ENCODE data around the gene ITGA11.

Gene ITGA11

GRCh38 chr15:68286256-68286655 lies 145.7 kb downstream of the ITGA11 start:
- DNase-seq: no peak

DNA sequence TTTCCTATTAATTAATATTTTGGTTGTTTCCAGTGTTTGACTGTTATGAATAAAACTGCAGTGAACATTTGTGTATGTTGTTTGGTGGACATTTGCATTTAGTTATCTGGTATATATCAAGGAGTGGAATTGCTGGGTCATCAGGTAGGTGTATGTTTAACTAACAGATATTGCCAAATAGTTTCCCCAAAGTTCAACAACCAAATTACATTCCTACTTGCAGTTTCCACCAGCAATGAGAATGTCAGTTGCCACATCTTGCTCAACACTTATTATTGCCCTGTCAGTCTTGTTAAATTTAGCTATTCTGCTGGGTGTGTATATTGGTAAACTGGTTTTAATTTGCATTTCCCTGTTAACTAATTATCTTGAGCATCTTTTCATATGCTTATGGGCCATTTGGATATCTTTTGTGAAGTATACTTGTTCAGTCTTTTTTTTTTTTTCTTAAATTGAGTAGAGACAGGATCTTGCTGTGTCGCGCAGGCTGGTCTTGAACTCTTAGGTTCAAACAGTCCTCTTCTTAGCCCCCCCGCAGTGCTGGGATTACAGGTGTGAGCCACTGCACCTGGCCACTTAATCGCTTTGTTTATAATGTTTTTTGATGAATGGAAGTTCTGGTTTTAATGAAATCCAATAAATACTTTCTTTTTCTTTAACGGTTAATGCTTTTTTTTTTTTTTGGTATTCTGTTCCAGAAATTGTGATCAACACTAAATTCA lies 146.5 kb downstream of the ITGA11 start:
- no peak for DNase-seq

DNA sequence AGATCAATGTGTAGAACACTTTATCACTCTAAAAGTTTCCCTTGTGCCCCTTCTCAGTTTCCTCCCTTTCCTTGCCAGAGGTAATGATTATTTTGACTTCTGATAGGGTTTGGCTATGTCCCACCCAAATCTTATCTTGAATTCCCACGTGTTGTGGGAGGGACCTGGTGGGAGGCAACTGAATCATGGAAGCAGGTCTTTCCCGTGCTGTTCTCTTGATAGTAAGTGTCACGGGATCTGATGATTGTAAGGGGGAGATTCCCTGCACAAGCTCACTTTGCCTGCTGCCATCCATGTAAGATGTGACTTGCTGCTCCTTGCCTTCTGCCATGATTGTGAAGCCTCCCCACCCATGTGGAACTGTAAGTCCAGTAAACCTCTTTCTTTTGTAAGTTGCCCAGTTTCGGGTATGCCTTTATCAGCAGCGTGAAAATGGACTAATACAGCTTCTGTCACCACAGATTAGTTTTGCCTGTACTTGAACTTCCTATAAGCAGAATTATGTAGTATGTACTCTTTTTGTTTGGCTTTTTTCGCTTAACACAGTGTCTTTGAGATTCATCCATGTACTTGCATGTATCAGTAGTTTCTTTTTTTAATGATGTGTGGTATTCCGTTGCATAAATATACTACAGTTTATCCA lies 147.2 kb downstream of the ITGA11 start:
- no peak for DNase-seq

DNA sequence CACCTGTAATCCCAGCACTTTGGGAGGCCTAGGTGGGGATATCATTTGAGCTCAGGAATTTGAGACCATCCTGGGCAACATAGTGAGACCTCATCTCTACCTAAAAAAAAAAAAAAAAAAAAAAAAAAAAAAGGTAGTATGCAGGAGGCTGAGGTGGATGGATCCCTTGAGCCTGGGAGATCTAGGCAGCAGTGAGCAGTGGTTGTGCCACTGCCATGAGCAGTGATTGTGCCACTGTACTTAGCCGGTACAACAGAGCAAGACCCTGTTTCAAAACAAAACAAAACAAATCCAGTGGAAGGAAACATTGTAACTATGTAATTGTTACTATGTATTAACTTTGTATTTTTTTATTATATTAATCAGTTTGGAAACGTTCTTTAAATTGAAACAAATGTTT lies 148.6 kb downstream of the ITGA11 start:
- DNase-seq: no peak

DNA sequence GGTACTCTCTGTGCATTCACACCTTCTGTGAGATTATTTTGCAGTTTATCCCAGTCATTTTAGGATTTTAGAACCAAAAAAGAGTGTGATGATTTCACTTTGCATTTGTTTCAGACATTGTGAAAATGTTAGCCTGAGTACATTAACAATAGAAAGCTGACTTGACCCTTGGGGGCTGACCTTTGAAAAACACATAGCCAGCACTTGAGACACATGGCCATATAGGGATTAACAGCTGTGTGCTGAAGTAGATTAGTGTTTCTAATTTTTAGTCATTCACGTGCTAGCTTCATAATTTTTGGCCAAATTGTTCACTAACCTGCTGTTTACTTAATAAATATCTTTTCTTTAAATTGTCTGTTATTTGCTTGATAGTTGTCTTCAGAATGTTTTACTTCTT lies 151.0 kb downstream of the ITGA11 start:
- no peak for DNase-seq

DNA sequence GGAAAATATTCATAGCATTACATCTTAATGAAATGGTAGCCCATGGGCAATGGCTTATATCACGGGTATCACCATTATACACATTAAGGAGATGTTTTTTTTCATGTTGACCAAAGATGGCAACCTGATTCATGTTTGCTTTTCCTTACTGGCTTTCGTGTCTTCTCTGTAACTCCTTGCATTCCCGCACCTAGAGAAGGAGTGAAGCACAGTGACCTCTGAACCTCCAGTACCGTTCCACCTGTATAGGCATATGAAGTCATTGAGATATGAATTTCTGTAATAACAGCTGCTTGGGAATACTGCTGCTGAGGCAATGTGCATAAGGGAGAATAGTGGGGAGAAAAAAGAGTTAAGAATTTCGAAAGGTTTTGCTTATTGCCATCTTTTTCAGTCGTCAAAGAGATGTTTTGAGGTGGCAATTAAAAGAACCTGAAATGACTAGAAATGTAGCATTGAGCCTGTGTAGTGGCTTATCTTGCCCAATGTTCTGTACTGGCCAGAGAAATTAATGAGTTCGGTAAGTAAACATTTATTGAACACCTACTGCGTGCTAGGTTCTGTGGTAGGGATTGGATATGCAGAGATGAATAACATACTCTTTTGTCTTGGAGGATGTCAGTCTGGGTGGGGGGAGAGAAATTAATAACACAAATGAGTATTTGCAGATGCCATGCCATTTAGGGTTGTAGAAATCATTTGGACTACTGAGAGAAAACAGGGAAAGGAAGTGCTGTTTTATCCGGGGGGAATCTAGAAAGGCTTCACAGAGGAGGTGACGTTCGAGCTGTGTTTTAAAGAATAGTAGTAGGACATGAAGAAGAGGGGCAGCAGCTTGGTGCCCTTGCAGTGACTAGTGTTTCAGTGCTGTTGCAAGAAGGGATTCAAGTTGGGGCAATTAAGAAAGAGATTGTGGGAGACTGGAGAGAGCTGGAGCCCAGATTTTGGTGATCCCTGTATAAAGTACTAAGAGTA lies 151.9 kb downstream of the ITGA11 start:
- no peak for DNase-seq

DNA sequence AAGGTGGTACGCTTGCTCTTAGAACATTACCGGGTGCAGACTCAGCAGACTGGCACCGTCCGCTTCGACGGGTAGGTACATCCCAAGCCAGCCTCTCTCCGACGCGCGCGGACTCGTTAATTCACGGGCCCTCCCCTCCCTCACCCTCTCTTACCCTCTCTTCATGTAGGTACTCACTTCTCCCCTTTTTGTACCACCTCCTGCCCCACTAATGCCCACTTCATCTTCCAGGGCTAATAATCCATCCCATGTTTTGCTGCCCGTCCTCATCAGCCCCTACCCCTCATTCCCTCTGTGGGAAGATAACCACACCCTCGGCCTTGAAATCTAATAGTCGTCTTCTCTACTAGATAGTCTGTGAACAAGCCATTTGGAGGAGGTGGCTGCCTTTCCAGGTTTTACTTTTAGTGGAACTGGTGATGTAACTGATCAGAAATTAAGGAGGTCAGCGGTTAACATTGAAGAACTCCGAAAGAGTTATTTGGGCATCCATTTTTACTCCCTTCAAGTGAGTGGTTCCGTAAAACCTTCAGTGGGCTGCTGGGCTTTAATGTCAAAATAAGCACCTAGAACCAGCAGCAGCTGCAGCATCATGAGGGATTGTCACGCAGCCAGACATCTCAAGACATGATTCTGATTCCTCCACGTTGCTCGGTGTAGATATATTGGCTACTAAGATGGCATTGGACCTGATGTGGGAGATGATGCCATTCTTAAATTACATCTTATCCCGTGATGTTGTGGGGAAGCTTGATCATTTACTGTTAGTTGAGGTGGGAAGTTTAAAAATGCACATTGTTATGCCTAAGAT lies 153.2 kb downstream of the ITGA11 start:
- peak in 1 of 5 experiments; percentile 49 for DNase-seq

DNA sequence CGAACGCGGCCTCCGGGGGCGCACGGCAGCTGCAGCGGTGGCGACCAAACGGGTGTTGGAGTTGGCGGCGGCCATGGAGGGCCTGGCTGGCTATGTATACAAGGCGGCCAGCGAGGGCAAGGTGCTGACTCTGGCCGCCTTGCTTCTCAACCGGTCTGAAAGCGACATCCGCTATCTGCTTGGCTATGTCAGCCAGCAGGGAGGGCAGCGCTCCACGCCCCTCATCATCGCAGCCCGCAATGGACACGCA lies 153.7 kb downstream of the ITGA11 start:
- DNase-seq: peak in 2 of 5 experiments; percentile 65 to 72

DNA sequence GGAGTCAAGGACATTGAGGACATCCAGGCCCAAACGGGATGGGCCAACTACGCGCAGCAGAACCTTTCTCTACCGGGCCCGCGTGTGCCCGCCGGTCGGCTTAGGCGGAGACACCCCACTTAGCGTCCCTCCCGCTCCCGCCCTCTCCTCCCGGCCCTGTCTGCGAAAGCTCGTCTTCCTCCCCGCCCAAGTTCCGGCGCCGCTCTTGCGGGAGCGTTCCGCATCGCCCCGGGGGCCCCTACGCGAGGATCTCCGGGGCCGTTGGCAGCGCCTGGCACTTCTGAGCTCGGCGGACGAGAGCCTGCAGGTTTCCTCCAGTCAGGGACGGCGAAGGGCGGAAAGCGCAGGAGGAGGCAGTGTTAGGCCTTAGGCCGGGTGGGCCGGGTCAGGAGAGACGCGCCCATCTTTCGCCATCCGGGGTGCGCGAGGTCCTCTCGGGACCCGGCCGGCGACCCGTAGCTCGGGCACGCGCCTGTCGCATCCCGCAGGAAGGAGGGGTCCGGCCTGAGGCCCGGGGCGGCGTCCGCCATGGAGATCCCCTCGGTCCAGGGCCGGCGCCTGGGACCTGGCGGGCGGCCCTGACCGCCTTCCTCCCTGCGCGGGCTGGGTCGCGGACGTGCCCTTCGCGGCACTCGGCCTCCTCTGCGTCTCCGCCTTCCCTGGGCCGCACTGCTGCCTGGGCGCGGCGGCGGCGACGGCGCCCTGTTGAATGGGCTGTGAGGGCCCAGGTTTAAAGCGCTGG lies 154.2 kb downstream of the ITGA11 start, which contains the start of gene FEM1B:
FEM1B (plus strand) TSS at position 143 of the 742 bp plus-strand sequence. CDS start 673 bp downstream, outside the sequence.
- DNase-seq: peak; percentile 75 to 97 (median 85)

DNA sequence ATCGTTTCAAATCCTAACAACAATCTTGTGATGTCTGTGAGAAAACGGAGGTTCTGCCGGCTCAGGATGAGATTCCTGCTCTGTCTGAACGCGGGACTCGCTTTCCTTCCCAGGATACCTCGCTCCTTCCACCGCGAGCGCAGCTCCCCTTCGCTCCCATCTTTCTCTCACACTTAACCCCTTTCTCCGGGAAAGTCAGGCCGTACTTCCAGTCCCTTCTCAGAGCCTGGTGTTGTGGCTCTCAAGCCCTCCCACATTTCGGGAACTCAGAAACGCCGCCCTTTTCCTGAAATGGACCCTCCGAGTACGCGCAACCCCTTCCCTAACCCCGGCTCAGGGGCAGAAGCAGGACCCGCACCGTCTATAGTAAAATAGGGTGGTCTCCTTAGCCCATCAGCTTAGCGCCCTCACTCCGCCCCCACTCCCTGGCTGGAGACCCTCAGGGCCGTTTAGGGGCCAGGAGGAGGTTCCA lies 154.8 kb downstream of the ITGA11 start:
- peak in 1 of 5 experiments; percentile 8 for DNase-seq

DNA sequence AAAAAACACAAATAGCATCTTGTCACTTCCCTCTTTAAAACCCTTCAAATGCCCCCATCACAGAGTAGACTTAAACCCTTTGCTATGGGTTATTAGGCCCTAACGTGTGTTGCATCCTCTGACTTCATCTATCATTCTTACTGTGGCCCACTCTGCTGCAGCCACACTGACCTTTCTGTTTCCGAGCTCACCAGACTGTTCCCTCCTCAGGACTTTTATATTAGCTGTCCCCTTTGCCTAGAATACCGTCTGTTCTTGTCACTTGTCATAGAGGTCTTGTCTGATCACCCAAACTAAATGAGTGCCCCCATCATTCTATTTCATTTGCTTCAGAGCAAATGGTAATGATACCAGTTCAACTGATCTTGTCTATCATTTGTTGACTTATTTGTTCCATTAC lies 155.3 kb downstream of the ITGA11 start:
- no peak for DNase-seq

- no peak for DNase-seq
These were observed 156.7 kb downstream of the ITGA11 start for GRCh38 chr15:68275165-68275746.

DNA sequence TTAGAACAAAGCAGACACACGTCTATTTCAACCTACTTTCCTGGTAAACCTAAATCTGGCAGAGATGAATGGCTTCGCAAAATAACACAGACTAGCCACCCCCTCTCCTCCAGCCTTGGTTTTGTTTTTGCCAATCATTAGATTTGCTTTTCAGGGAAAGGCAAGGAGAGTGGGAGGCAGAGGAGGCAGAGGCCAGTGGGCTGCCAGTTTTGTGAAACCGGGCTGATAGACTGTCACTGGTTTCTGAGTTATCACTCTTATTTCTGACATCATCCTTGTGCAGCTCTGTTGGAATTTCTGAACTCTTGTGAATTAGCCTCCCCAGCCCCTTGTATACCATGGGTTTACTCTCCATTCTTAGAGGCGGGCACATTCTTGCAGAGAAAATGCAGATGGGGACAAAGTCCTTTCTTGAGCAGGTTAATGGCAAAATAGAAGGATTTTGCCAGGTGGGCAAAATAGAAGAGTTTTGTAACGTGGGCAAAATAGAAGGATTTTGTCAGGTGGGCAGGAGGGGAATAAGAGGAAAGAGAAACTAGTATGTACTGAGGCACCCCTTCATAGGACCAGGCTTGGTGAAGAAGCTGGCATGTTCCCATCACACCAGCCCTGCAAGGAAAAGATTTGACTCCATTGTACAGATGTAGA lies 157.6 kb downstream of the ITGA11 start:
- no peak for DNase-seq

- no peak for DNase-seq
These were observed 159.2 kb downstream of the ITGA11 start for GRCh38 chr15:68272721-68273271.

DNA sequence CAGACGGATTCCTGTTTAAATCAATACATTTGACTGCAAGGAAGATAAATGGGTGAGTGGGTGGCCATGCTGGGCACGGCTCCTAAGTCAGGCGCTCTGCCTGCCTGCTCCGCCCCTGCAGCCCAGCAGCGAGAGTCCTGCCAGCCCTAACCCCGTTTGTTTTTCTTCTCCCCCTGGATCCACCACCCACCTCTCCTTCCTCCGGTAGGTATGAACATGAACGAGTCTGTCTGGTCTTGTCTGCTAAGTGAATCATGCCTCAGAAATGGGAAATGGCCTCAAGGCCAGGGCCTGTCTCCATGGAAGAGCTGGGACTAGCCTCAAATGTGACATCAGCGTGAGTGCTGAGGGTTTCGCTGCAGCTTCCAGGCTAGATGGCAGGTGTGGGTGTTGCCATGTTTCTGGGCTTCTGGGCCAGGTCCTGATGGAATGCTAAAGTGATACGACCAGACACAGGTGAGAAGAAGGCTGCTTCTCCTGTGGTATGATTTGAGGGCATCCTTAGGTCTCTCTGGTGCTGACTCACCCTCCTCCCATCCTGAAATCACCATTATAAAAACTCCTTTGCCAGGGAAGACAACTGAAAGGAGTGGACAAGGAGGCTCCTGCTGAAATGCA lies 160.0 kb downstream of the ITGA11 start:
- DNase-seq: no peak

GRCh38 chr15:68268405-68268804 lies 163.6 kb downstream of the ITGA11 start:
- no peak for DNase-seq

GRCh38 chr15:68265674-68266073 lies 166.3 kb downstream of the ITGA11 start:
- no peak for DNase-seq

- DNase-seq: no peak
These were observed 166.9 kb downstream of the ITGA11 start for GRCh38 chr15:68265081-68265480.

DNA sequence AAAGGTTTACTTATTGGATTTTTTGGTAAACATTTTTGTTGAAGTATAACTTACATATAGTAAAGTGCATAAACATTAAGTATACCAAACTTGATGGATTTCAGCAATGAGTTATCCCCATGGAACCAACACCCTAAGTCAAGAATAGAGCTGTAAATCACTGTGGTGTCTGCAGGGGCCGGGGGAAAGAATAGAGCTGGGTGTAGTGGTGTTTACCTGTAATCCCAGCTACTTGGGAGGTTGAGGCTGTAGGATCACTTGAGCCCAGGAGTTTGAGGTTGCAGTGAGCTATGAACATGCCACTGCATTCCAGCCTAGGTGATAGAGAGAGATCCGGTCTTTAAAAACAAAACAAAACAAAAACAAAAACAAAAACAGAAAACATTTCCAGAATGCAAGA lies 167.7 kb downstream of the ITGA11 start:
- no peak for DNase-seq

All from T-helper 2 cell (primary cell).